ENCODE measurements around the gene MCAT. TPM values are rescaled to one million over a fixed set of nuclear protein-coding genes. Genes with fewer than 3 reads are reported as not detected.
"Not testable (repeated sequence)": the region's sequence is repeated elsewhere in the genome, so short reads cannot be mapped to it uniquely, and the experiment has no call there.

The MCAT gene
- total and polyA plus RNA-seq, 4 donors, result 8.3 to 22.6 (median 14.8) TPM

- Histone ChIP-seq H3K4me1 (ENCODE audit: control insufficient read depth in 4 of 4, insufficient read depth in 4 of 4, low read length in 3 of 4) (peaks cover 6 to 24% (median 13%) of the 10 kb centered on the region in 4 donors), H3K4me3 (ENCODE audit: low read depth in 1 of 3, low read length in 3 of 3) (no peak overlapping the region), H3K27ac (ENCODE audit: low read depth in 1 of 2, low read length in 2 of 2) (no peak overlapping the region), H3K9ac (ENCODE audit: low read depth in 1 of 2, low read length in 2 of 2) (no peak overlapping the region), H3K27me3 (ENCODE audit: control insufficient read depth in 4 of 4, insufficient read depth in 4 of 4, low read length in 3 of 4) (no peaks in the 10 kb centered on the region), H3K36me3 (ENCODE audit: control insufficient read depth in 4 of 4, insufficient read depth in 3 of 4, low read depth in 1 of 4, low read length in 3 of 4) (no peaks in the 10 kb centered on the region), H3K9me3 (ENCODE audit: control insufficient read depth in 4 of 4, low read length in 3 of 4) (no peaks in the 10 kb centered on the region)
- DNase-seq (ENCODE audit: low spot score), result no peak
- 71% methylated on average over 8 of the region's 8 CpGs for WGBS
- TF ChIP-seq GABPA (IDR thresholded peaks at IDR 0.05 in 1 of 2, conservative IDR thresholded peaks at IDR 0.05 in 1 of 2), result no peak
- TF ChIP-seq RXRA (IDR thresholded peaks at IDR 0.05), result no peak
- no peak for TF ChIP-seq CTCF (IDR thresholded peaks at IDR 0.05; ENCODE audit: low read depth, low read length, missing input control)
- no peak for TF ChIP-seq HNF4A (conservative IDR thresholded peaks at IDR 0.05)
- no peak for TF ChIP-seq ATF3 (IDR thresholded peaks at IDR 0.05)
- no peak for TF ChIP-seq ZBTB33 (IDR thresholded peaks at IDR 0.05)
- no peak for TF ChIP-seq EGR1 (IDR thresholded peaks at IDR 0.05; ENCODE audit: low read depth in 2 of 2)
- TF ChIP-seq FOXA2 (IDR thresholded peaks at IDR 0.05), result no peak
- TF ChIP-seq MAX (IDR thresholded peaks at IDR 0.05), result no peak
- no peak for TF ChIP-seq HNF4G (IDR thresholded peaks at IDR 0.05)
Measured at GRCh38 chr22:43147821-43148220, 4.6 kb upstream of the MCAT start.

- 85% methylated on average over 15 of the region's 15 CpGs for WGBS
- H3K27me3 ChIP-seq (ENCODE audit: control insufficient read depth in 4 of 4, insufficient read depth in 4 of 4, low read length in 3 of 4); H3K9me3 ChIP-seq (ENCODE audit: control insufficient read depth in 4 of 4, low read length in 3 of 4); H3K36me3 ChIP-seq (ENCODE audit: control insufficient read depth in 4 of 4, insufficient read depth in 3 of 4, low read depth in 1 of 4, low read length in 3 of 4); H3K4me3 ChIP-seq (ENCODE audit: low read depth in 1 of 3, low read length in 3 of 3); H3K9ac ChIP-seq (ENCODE audit: low read depth in 1 of 2, low read length in 2 of 2); H3K27ac ChIP-seq (ENCODE audit: low read depth in 1 of 2, low read length in 2 of 2); DNase-seq (ENCODE audit: low spot score): not testable (repeated sequence)
- peaks cover 4 to 18% (median 10%) of the 10 kb centered on the region in 4 donors for H3K4me1 ChIP-seq (ENCODE audit: control insufficient read depth in 4 of 4, insufficient read depth in 4 of 4, low read length in 3 of 4)
Measured at GRCh38 chr22:43146332-43146731, 3.1 kb upstream of the MCAT start.

GRCh38 chr22:43145371-43145770 is 2.2 kb upstream of the MCAT start:
- H3K4me3 ChIP-seq (ENCODE audit: low read depth in 1 of 3, low read length in 3 of 3); H3K27ac ChIP-seq (ENCODE audit: low read depth in 1 of 2, low read length in 2 of 2); H3K36me3 ChIP-seq (ENCODE audit: control insufficient read depth in 4 of 4, insufficient read depth in 3 of 4, low read depth in 1 of 4, low read length in 3 of 4); H3K9me3 ChIP-seq (ENCODE audit: control insufficient read depth in 4 of 4, low read length in 3 of 4); H3K9ac ChIP-seq (ENCODE audit: low read depth in 1 of 2, low read length in 2 of 2); DNase-seq (ENCODE audit: low spot score); H3K27me3 ChIP-seq (ENCODE audit: control insufficient read depth in 4 of 4, insufficient read depth in 4 of 4, low read length in 3 of 4): not testable (repeated sequence)
- 92% methylated on average over 8 of the region's 8 CpGs for WGBS
- H3K4me1 ChIP-seq (ENCODE audit: control insufficient read depth in 4 of 4, insufficient read depth in 4 of 4, low read length in 3 of 4), result peaks cover 4 to 13% (median 7%) of the 10 kb centered on the region in 4 donors
